HG02943 (cell line): ENCODE measurements around the gene ALDH1L1.
"Not testable (repeated sequence)": the region's sequence is repeated elsewhere in the genome, so short reads cannot be mapped to it uniquely, and the experiment has no call there.

Source experiments
- ATAC-seq: cut with Tn5 transposase; IDR thresholded peaks from one replicate; pipeline ENCODE4 v1.9.1; 2021; ENCODE audit warnings: mild to moderate bottlenecking, low read depth, moderate library complexity; ENCODE audit not compliant: unreplicated experiment

Gene ALDH1L1

DNA sequence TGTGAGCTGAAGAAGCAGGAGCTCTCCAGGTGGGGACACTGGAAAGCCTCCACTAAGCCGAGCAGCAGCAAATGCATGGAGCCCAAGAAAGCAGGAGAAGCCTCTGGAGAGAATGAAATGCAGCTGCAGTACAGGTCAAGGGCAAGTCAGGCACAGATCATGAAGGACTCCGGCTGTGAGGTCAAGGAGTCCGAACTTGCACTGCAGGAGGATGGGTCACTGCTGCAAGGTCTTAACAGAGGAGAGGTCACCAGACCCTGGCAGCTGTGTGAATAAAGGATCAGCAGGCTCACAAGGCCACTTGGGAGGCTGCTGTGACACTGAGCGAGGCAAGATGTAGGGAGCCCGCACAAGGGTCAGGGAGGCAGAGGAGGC is 71.7 kb downstream of the ALDH1L1 start:
- no peak for ATAC-seq

- no peak for ATAC-seq
Observed at GRCh38 chr3:126107957-126108675, 72.3 kb downstream of the ALDH1L1 start.

DNA sequence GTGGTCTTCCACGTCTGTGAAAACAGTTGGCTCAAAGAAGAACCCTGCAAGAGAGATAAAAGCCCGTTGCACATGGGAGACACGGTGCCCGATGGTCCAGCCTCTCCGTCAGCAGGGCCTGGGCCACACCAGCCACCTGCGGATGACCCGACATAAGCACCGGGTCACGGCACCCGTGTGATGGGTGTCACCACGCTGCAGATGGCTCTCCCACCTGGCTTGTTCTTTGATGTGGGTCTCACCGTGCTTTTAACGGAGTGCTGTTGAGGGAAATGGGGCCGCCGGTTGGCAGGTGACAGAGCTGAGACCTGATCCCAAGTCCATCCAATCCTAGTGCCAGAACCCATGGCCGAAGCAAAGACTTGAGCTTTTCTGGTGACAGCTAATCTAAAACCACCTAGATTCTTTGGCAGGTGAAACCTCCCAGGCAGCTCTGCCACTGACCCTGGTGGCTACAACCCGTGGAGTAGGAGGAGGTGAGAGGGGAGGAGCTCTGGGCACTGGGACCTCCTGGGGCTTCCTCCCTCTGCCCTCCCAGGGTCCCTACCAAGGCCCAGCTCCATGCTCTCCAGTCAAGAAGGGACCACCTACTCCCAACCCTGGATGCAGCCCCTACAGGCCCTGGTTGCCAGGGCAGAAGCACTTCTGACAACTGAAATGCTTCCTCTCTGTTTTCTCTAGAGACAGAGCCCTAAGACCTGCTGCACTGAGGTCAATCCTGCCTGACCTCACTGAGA is 73.0 kb downstream of the ALDH1L1 start:
- no peak for ATAC-seq

GRCh38 chr3:126106336-126107202 is 73.8 kb downstream of the ALDH1L1 start:
- ATAC-seq = no peak

- no peak for ATAC-seq
Observed at GRCh38 chr3:126105691-126106187, 74.6 kb downstream of the ALDH1L1 start.

DNA sequence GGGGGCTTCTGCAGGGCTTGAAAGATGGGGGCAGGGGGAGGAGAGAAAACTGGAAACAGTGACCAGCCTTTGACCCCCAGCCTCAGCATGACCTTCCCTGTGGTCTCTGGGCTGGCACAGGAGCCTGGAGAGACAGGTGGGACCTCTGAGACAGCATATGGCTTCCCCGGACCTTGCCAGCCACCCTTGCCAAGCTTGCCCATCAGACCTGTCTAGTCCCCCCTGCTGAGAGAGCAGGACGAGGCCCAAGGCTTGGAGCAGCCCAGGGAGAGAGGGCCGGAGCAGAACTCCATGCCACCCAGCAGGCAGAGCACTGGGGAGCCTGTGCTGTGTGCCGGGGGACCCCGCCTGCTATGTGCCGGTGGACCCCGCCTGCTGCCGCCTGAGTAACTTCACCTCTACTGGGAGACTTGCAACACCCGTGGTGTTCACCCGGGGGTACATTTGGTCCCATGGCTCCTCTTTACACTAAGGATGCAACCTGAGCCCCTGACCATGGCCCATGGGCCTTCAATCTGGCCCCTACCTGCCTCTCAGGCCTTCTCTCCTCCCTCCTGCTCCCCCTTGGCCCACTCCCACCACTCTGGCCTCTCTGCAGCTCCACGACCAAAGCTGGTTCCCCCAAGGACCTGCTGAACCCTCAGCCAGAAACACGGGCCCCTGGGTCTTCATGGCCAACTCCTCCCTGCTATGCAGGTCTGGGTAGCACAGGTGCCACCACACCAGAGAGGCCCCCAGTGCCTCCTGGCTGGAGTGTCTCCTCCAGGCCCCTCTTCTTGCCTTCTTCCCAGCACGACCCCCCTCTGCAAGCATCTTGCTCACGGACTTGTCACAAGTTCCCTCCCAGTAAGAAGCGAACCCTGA is 75.4 kb downstream of the ALDH1L1 start:
- no peak for ATAC-seq

DNA sequence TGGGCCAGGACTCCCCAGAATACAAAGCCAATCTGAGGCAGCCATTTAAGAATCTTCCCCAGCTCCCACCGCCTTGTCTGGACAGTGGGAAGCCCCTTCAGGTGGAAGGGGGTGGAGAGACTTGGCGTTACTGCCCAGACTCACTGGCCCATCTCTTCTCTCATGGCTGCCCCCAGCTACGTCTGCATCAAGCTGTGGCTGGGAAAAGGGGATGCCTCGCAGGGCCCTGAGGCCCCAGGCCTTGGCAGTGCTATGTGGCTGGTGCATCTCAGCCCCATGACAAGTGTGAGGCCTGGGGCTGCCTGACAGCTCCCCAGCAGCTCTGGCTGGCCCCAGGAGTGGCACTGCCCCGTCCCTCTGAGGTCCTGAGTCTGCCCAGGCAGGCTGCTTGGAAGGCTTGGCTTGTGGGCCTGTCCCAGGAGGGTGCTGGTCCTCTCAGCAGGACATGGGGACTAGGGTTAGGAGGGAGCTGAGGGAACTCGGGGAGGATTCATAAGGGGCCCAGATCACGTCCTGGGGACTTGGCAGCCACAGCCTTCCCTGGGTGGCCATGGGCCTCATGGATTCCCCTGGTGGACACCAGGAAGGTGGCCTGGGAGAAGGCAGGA is 76.3 kb downstream of the ALDH1L1 start:
- no peak for ATAC-seq

- ATAC-seq = no peak
Observed at GRCh38 chr3:126103121-126104027, 77.0 kb downstream of the ALDH1L1 start.

DNA sequence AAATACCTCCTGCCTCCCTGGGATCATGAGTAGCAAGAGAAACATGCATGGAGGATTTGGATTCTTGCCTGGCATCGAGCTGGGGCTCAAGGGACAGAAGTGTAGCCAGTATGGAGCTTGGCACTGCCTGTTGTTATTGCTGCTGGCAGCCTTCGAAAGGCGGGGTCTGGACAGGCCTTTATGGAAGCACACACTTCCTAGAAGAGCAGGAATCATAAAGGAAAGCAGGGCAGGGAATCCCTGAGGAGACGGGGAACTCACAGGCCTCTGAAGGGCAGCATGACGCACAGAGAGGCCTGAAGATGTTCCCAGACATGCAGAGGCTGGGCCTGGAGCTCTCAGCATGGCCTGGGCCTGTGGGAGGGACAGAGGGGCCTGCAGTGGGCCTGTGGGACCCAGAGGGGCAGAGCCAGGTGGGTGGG is 77.8 kb downstream of the ALDH1L1 start:
- no peak for ATAC-seq

DNA sequence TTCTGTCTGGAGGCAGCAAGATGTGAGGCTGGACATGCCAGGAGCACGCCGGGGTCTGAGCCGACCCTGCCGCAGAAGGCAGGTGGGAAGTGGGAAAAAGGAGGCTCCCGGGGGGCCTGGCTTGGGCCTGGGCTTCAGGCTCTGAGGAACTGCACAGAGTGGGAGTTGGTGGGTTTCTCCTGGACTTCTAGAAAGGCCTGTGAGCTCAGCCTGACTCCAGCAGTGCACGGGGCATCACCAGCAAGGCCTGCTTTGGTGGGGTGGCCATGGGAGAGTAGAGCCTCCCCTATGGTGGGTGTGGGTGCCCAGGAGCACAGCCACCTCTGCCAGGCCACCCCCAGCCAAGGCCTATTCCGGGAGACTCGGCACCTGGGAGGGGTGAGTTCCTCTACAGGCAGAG is 78.4 kb downstream of the ALDH1L1 start:
- no peak for ATAC-seq

DNA sequence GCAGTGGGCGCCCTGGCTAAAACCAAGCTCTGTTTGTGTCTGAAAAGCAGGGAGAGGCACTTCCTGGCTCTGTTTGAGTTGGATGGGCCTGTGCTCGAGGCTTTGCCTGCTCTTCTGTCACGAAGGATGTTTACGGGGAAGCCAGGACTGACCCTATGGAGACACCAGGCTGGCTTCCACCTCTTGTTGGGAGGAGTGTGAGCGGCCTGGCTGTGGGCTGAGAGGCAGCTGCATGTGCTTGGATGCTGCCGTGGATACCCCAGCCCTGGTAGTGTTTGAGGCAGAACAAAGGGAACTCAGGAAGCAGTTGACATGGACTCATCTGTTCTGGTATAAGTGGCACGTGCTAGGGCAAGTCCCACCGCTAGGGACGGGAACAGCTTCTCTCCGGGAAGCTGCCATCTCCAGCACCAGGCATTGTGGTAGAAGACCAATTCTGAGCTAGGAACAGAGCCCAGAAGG is 78.8 kb downstream of the ALDH1L1 start:
- no peak for ATAC-seq

GRCh38 chr3:126100634-126101301 is 79.6 kb downstream of the ALDH1L1 start:
- ATAC-seq = no peak

DNA sequence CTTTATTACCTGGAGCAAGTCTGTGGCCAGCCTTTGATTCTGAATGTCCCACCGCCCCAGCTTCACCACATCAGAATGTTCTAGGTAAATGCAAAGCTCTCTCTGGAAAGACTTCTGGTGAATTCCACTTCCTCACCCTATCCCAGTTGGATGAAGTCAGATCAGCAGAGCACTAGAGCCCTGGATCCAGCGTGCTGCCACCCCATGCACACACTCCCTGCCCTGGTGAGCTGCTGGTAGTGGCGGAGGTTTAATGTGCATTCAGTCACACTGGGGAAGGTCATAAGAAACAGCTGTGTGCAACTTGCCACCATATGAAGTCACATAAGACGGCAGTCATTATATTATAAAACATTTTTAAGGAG is 80.1 kb downstream of the ALDH1L1 start:
- ATAC-seq = no peak

DNA sequence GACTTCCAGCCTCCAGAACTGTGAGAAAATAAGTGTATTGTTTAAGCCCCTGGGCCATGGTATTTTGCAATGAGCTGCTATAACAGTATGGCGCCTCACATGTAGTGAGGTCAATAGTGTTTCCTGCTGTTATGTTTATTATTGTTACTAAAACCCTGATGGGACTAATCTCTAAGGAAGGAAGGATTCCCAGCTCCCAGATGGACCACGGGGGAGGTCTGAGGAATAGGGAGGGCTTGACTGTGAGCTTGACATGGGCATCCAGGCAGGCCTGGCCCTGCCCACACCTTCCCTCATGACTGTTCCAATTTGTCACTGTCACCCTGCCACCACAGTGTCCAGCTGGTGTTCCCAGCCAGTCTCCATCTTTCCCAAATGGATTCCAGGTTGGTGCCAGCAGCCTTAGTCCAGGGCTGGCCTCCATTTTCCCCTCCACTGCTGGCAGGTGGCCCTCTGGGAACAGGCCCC is 82.0 kb downstream of the ALDH1L1 start:
- ATAC-seq = no peak

DNA sequence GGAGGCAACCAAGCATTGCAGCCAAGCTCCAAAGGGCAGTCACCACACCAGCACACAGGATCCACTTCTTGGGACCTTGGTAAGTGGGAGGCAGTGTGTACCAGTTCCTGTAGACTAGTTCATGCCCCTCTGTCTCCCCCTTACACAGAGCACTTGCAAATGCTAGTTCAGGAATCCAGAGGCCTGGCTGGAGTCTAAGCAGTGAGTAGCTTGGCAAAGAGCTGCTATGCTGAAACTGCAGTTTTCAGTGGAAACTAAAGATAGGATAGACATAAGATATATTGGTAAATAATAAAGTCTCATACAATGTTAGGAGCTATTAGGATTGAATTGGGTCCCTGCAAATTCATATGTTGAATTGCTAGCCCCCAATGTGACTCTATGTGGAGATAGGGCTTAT is 82.6 kb downstream of the ALDH1L1 start:
- ATAC-seq = no peak

DNA sequence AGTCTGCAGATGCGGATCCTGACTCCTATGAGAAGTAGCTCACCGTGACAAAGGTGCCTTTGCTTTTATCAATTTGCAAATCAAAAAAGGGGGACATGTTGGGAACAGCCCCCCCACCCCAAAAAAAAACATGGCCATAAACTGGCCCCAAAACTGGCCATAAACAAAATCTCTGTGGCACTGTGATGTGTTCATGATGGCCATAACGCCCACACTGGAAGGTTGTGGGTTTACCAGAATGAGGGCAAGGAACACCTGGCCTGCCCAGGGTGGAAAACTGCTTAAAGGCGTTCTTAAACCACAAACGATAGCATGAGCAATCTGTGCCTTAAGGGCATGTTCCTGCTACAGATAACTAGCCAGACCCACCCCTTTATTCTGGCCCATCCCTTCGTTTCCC is 84.1 kb downstream of the ALDH1L1 start:
- ATAC-seq = not testable (repeated sequence)

DNA sequence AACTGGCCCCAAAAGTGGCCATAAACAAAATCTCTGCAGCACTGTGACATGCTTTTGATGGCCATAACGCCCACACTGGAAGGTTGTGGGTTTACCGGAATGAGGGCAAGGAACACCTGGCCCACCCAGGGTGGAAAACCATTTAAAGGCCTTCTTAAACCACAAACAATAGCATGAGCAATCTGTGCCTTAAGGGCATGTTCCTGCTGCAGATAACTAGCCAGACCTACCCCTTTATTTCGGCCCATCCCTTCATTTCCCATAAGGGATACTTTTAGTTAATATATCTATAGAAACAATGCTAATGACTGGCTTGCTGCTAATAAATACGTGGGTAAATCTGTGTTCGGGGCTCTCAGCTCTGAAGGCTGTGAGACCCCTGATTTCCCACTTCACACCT is 88.3 kb downstream of the ALDH1L1 start:
- ATAC-seq = not testable (repeated sequence)
